Ascending aorta (tissue), 2 donors: ENCODE results near the gene STYX. TPM values are rescaled to one million over a fixed set of nuclear protein-coding genes. Genes with fewer than 3 reads are reported as not detected.

Experiments
- DNase-seq, 2 donors: peaks; one replicate each; pipeline ENCODE4 v3.0.0-alpha.2; 2019; ENCODE audit warnings: low spot score in 2 of 2
- H3K27ac ChIP-seq, 2 donors: fragments of 200-600 bp; sonication (generic); one replicate each; pipeline ENCODE4 v1.5.1; 2016 to 2017; ENCODE audit warnings: mild to moderate bottlenecking in 1 of 2
- H3K27me3 ChIP-seq: fragments of 200-600 bp; sonication (generic); one replicate; pipeline ENCODE4 v1.5.1; 2017
- H3K36me3 ChIP-seq, 2 donors: fragments of 200-600 bp; sonication (generic); one replicate each; pipeline ENCODE4 v1.5.1; 2016
- H3K4me1 ChIP-seq, 2 donors: fragments of 200-600 bp; sonication (generic); one replicate each; pipeline ENCODE4 v1.5.1; 2016 to 2017; ENCODE audit warnings: mild to moderate bottlenecking in 1 of 2
- H3K4me3 ChIP-seq, 2 donors: fragments of 200-600 bp; sonication (generic); one replicate each; pipeline ENCODE4 v1.5.1; 2016 to 2017; ENCODE audit warnings: mild to moderate bottlenecking in 1 of 2
- H3K9me3 ChIP-seq, 2 donors: fragments of 200-600 bp; sonication (generic); one replicate each; pipeline ENCODE4 v1.5.1; 2016
- intact Hi-C: fragments of 100-400 bp; cut with DNase I; formaldehyde crosslinking; loops from one replicate; pipeline ENCODE4 v1.15.1; 2023
- total RNA-seq: library from RNA; depleted of rRNA; stranded (reverse); fragments of >200 nt; gene quantifications from one replicate; pipeline ENCODE4 v1.1.0, GENCODE V29; 2016
- TF ChIP-seq, protein P1 (sequence below), 3 experiments: fragments of 200-600 bp in 2 of 3; fragments of 450-650 bp in 1 of 3; sonication (generic) in 2 of 3; IDR thresholded peaks; one replicate each; pipeline ENCODE4 v1.5.1; 2016 to 2019; ENCODE audit warnings: antibody characterized with exemption in 3 of 3, mild to moderate bottlenecking in 1 of 3, moderate library complexity in 1 of 3

STYX gene
- total RNA-seq, 1 donor from 2014 or later: 5.2 TPM

DNA sequence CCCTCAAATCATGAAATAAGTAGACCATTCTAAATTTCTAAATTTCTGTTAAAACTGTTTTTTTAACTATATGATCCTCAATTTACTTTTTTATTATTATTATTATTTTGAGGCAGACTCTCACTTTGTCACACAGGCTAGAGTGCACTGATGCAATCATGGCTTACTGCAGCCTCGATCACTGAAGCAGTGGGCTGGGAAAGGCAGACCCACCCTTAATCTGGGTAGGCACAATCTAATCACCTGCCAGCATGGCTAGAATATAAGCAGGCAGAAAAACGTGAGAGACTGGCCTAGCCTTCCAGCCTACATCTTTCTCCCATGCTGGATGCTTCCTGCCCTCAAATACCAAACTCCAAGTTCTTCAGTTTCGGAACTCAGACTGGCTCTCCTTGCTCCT, 36.9 kb upstream of the STYX start:
- H3K27ac ChIP-seq: no peak overlapping the region
- TF ChIP-seq, protein P1, sequence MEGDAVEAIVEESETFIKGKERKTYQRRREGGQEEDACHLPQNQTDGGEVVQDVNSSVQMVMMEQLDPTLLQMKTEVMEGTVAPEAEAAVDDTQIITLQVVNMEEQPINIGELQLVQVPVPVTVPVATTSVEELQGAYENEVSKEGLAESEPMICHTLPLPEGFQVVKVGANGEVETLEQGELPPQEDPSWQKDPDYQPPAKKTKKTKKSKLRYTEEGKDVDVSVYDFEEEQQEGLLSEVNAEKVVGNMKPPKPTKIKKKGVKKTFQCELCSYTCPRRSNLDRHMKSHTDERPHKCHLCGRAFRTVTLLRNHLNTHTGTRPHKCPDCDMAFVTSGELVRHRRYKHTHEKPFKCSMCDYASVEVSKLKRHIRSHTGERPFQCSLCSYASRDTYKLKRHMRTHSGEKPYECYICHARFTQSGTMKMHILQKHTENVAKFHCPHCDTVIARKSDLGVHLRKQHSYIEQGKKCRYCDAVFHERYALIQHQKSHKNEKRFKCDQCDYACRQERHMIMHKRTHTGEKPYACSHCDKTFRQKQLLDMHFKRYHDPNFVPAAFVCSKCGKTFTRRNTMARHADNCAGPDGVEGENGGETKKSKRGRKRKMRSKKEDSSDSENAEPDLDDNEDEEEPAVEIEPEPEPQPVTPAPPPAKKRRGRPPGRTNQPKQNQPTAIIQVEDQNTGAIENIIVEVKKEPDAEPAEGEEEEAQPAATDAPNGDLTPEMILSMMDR (IDR thresholded peaks at IDR 0.05): no peak
- no peak overlapping the region for H3K4me3 ChIP-seq
- no peaks in the 10 kb centered on the region for H3K27me3 ChIP-seq
- intact Hi-C loops: loop anchor here (10.0 kb wide), 1 partner anchor 1262 kb away; the partner anchor contains the start of gene BMP4
- no peak for DNase-seq
- H3K36me3 ChIP-seq: no peaks in the 10 kb centered on the region
- H3K4me1 ChIP-seq: peaks cover 3 to 4% of the 10 kb centered on the region in 2 donors
- H3K9me3 ChIP-seq: no peaks in the 10 kb centered on the region

DNA sequence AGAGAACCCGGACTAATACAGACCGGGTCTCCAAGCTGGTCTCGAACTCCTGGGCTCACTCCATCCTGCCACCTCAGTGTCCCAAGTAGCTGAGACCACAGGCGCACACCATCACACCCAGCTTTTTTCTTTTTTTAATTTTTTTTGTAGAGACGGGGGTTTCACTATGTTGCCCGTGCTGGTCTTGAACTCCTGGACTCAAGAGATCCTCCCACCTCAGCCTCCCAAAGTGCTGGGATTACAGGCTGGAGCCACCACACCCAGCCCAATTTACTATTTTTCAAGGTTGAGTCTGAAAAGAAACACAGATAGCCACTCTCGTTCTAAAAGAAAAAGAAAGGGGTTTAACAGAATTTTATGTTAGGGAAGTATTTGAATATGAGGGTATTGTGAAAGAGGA, 36.4 kb upstream of the STYX start:
- no peaks in the 10 kb centered on the region for H3K36me3 ChIP-seq
- peak overlapping the region in 1 of 2 donors; percentile 96 for H3K4me3 ChIP-seq
- intact Hi-C loops: loop anchor here (10.0 kb wide), 1 partner anchor 1261 kb away; the partner anchor contains the start of gene BMP4
- H3K27ac ChIP-seq: no peak overlapping the region
- H3K4me1 ChIP-seq: peaks cover 3 to 4% of the 10 kb centered on the region in 2 donors
- no peaks in the 10 kb centered on the region for H3K9me3 ChIP-seq
- no peaks in the 10 kb centered on the region for H3K27me3 ChIP-seq
- TF ChIP-seq, protein P1 (IDR thresholded peaks at IDR 0.05): no peak
- DNase-seq: no peak

DNA sequence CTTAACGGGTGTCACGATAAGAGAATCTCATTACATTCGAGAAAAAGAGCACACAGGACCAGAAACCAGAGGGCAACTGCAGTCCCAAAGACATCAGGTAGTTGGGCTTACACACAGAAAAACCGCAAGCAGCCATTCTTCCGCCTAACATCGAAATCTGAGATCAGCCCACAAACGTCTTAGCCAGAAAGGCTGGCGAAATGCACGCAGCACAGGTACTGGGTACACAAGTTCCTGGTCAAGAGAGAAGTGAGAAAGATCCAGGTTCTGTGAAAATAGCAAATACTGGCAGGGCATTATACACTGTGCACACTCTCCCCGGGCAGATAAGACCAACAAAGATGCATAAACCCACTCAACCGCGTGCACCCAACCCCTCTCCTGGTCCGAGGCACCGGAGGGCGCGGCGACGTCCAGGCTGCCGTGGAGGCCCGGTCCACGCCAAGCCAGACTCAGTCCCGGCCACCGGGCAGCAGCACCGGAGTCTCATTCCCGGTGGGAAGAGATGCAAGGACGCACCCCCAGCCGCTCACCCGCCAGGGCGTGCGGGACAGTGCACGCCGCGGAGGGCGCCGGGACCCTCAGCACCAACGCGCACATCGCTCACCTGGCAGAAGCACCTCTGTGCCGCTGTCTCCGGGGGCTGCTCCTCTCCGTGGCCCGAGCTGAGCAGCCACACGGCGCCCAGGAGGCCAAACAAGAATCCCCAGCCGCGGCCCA, 35.0 kb upstream of the STYX start:
- intact Hi-C loops: loop anchor here (1.0 to 10.0 kb wide), 5 partner anchors 12 to 1260 kb away; partner anchors contain the start of genes BMP4, FERMT2, GNPNAT1 and PSMC6
- Histone ChIP-seq H3K4me1 (peaks cover 3 to 4% of the 10 kb centered on the region in 2 donors), H3K36me3 (no peaks in the 10 kb centered on the region), H3K27ac (peak overlapping the region; percentile 97 to 99), H3K9me3 (no peaks in the 10 kb centered on the region), H3K4me3 (peak overlapping the region; percentile 96 to 98), H3K27me3 (no peaks in the 10 kb centered on the region)
- TF ChIP-seq, protein P1 (IDR thresholded peaks at IDR 0.05): no peak
- DNase-seq: peak in 1 of 2 donors; percentile 69

DNA sequence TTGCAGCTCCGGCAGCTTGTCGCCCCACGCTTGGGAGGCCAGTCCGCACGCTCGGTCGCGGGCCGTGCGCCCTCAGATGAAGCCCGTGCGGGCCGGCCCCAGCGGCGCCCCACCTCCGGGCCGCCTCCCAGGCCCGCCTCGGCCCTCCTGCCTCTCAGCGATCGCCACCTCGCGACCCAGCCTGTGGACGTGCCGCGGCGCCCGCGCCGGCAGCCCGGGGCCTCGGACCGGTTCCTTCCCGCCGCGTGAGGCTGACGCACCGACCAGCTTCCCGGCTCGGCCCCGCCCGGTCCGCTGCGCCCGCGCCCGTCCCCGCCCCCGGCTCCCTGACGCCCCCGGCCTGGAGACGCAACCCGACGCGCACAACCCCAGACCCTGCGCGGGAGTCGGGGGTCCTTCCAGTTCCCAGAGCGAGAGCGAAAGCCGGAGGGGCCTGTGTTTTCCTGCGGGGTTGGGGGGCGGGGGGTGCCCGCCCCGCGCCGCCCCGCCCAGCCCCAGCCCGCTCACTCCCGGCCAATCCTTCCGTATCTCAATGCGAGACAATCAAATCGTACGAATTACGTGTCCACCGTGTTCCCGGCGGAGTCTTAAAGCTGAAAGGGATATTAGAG, 34.4 kb upstream of the STYX start, which contains the start of gene ERO1A:
TSS of gene ERO1A (minus strand) at position 78 of the 611 bp plus-strand sequence. CDS start at position 1, 77 bp downstream.
- no peaks in the 10 kb centered on the region for H3K9me3 ChIP-seq
- peaks cover 3 to 4% of the 10 kb centered on the region in 2 donors for H3K4me1 ChIP-seq
- TF ChIP-seq, protein P1 (IDR thresholded peaks at IDR 0.05): no peak
- intact Hi-C loops: loop anchor here (1.0 to 10.0 kb wide), 5 partner anchors 12 to 1259 kb away; partner anchors contain the start of genes BMP4, FERMT2, GNPNAT1 and PSMC6
- no peaks in the 10 kb centered on the region for H3K27me3 ChIP-seq
- H3K4me3 ChIP-seq: peak within 1 kb of the TSS; percentile 96 to 98
- peak; percentile 44 to 91 for DNase-seq
- H3K27ac ChIP-seq: peak within 1 kb of the TSS; percentile 97 to 99
- no peaks in the 10 kb centered on the region for H3K36me3 ChIP-seq

DNA sequence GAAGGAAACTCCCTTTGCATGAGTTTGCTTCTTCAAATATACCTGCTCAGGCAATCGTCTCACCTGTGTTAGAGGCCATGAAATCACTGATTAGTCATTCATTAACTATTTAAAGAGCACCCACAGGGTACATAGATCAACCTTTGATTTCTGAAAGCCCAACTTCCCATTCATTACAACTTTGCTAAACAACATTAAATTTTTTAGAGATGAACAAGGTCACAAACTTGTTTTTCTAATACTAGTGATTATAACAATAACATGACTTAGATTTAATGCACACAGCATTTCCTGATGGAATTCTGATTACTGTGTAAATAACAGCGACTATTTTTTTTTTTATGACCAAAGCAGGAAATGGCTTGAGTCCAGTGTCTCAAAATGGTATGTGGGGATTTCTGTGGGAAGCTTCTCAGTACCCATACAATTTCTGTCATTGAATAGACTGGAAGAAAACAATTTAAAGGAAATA, 29.2 kb upstream of the STYX start:
- no peak overlapping the region for H3K27ac ChIP-seq
- no peaks in the 10 kb centered on the region for H3K27me3 ChIP-seq
- no peaks in the 10 kb centered on the region for H3K36me3 ChIP-seq
- H3K4me1 ChIP-seq: no peaks in the 10 kb centered on the region
- intact Hi-C loops: loop anchor here (10.0 kb wide), 1 partner anchor 454 kb away; the partner anchor contains the start of gene DDHD1
- TF ChIP-seq, protein P1 (IDR thresholded peaks at IDR 0.05): no peak
- DNase-seq: no peak
- H3K4me3 ChIP-seq: no peak overlapping the region
- no peaks in the 10 kb centered on the region for H3K9me3 ChIP-seq
